GM19328 (cell line): ENCODE measurements around the gene ADGRB3.
"Not testable (repeated sequence)": the region's sequence is repeated elsewhere in the genome, so short reads cannot be mapped to it uniquely, and the experiment has no call there.

Source experiments
- ATAC-seq: cut with Tn5 transposase; IDR thresholded peaks from one replicate; pipeline ENCODE4 v1.9.1; 2021; ENCODE audit warnings: mild to moderate bottlenecking, moderate library complexity; ENCODE audit not compliant: unreplicated experiment

Gene ADGRB3

DNA sequence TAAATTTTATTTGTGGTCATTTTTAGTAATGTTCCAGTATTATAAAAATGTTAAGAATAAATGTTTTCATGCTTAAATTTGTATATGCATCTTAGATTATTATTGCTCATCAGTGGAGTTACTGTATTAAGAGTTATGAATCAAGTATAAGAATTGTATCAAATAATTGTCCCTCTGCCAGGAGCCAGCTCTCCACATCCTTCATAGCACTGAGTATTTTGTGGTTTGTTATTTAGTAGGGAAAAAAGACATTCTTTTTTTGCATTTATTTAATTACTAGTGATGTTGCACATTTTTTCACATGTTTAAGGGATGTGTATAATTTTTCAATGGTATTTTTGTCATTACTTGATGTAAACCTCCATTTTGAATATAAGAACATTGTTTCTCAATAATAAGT is 102.0 kb downstream of the ADGRB3 start:
- ATAC-seq: no peak

DNA sequence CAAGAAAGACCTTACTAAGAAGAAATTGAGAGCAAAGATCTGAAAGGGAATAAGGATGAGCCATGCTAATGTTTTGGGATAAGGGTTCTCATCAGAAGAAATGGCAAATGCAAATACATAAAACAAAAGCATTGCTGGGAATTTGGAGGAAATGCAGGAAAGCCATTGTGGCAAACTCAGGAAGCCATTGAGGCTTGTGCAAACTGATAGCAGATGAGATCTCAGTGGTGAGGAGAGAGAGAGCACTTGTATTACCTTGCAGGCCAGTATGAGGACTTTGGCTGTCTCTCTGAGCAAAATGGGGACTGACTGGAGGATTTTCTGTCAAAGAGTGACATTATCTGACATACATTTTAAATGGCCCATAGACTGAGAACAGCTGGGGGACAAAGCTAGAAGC is 103.0 kb downstream of the ADGRB3 start:
- no peak for ATAC-seq

DNA sequence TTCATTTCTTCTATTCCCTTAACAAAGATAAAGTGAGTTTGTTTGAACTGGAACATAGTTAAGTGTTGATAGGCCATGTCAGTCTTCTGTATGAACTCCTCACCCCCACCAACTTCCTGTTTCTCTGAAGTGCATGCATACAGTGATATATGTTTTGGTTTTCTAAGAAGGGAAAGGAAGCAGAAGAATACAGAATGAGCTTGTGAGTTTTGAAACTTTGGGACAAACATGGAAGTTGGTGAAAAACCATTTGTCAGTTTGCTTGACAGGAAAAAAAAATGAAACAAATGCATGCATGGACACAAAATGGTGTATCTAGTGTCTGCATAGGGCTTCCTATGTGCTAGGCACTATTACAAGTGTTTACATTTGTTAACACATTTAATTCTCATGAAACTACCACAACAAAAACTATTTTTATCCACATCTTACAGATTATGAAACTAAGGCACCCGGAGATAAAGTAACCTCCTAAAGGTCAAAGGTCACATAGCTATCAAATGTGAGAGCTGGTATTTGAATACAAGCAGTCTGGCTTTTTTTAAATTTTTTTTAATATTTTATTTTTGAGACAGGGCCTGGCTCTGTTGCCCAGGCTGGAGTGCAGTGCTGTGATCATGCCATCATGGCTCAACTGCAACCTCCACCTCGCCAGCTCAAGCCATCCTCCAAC is 105.9 kb downstream of the ADGRB3 start:
- no peak for ATAC-seq

DNA sequence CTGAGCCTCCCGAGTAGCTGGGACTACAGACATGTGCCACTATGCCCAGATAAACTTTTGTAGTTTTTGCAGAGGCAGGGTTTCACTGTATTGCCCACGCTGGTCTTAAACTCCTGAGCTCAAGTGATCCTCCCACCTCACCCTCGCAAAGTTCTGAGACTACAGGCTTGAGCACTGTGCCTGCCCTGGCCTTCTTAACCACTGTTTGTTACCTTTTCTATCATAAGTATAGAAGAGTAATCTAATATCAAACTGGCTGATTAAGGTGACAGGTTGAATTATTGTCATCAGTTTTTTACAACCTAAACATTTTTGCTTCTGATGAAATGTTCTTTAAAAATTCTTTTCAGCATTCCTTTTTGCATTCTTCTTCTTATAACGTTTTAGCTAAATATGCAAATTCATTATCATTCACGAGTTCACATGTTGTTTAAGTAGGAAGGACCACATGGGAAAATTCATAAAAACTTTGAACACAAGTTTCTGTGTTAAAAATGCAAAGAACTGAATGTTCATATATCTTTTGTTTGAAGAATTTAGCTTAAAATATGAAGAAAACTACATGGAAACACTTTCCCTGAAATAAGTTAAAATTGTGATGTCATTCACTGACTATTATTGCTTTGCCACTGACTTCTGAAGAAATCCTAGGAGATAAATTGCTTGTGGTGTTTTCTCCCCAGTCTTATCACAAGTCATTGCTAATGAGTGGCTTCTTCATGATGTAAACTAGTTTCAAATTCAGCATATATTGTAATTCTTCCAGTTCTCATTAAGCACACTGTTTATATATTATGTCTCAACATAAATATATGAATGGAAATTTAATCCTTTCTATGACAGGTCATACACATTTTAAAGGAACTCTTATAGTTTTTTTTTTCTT is 106.7 kb downstream of the ADGRB3 start:
- ATAC-seq: no peak

DNA sequence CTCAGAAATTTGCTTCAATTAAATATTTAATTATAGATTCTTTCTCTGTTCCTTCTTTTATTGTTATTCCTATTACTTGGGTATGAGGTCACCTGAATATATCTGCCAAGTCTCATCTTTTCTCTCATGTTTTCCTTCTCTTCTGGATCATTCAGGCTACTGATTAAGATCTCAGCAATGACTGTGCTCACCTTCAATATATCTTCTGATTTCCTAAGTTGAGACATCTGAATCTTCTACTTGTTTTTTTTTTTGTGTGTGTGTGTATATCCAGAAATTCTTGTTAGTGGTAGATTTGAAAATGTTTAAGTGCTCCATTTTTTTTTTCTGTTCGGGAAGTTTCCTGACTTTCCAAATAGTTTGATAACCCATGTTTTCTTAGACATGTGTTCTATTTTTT is 108.0 kb downstream of the ADGRB3 start:
- no peak for ATAC-seq

DNA sequence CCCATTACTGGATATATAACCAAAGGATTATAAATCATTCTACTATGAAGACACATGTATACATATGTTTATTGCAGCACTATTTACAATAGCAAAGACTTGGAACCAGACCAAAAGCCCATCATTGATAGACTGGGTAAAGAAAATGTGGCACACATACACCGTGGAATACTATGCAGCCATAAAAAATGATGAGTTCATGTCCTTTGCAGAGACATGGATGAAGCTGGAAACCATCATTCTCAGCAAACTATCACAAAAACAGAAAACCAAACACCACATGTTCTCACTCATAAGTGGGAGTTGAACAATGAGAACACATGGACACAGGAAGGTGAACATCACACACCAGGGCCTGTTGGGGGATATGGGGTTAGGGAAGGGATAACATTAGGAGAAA is 109.3 kb downstream of the ADGRB3 start:
- ATAC-seq: not testable (repeated sequence)

DNA sequence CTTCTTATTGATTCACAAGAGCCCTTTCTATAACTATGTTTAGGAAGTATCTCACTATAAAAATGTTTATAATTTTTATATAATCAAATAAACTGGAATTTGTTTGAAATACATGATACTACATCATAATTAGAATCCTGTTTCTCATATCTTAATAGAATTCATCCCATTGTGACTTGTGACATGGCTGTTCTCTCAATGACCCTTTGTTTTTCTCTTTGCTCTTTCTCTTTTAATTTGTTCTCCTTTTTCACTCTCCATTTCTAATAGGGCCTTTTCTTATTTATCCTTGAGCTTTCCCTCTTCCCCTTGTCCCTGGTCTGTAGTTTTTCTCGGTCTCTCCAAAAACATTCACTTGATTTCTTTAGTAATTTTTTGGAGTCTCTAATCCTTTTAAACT is 111.3 kb downstream of the ADGRB3 start:
- ATAC-seq: no peak

DNA sequence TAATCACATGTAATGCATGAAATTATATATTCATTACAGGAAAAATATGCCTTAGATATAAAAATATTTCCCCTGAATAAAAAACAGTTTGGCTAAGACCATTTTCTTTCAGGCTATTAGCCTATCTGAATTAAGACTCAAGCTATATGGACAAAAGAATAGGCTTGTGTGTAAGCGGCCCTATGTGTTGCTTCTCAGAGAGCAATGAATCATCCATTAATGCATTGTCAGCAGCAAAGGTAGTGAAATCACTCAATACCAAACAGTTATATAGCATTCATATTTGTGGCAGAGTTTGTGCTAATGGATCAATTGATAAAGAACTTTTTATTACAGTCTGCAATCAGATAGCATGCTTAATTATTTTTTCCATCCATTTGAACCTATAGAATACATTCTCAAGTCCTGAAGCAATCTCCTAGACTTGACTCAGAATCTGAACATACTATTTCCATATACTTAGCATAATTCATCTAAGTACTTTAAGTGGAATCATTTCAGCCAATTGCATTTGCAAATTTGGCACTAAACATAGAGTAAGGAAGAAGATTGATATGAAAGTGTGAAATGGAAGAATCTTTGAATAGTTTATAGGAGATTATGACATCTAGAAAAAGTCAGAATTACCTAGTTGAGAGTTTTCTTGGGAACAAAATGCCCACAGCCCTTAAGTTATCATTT is 112.2 kb downstream of the ADGRB3 start:
- ATAC-seq: no peak

DNA sequence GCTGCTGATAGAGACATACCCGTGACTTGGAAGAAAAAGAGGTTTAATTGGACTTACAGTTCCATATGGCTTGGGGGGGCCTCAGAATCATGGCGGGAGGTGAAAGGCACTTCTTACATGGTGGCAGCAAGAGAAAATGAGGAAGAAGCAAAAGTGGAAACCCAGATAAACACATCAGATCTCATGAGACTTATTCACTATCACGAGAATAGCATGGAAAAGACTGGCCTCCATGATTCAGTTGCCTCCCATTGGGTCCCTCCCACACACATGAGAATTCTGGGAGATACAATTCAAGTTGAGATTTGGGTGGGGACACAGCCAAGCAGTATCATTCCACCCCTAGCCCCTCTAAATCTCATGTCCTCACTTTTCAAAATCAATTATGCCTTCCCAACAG is 112.8 kb downstream of the ADGRB3 start:
- ATAC-seq: not testable (repeated sequence)

DNA sequence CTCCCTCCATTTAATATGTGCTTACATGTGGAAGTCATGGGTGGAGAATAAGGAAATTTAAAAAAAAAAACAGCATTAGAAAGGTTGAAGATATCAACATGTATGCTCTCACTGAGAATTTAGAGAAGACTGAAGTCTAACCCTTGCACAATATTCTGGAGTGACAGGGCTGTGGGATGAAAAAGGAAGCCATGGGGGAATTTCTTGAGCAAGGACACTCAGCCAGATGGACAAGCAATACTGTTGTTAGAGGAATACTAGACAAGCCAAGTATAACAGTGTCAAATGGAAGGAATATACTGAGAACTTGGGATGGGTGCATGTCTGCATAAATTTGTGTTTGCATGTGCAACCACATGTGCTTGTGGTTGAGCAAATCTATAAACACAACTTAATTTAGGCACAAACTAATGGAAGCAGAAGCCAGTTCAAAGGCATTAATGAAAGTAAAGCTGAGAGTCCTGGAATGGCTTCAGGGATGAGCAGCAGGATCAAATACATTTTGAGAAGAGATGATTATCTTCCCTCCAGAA is 119.7 kb downstream of the ADGRB3 start:
- ATAC-seq: no peak

DNA sequence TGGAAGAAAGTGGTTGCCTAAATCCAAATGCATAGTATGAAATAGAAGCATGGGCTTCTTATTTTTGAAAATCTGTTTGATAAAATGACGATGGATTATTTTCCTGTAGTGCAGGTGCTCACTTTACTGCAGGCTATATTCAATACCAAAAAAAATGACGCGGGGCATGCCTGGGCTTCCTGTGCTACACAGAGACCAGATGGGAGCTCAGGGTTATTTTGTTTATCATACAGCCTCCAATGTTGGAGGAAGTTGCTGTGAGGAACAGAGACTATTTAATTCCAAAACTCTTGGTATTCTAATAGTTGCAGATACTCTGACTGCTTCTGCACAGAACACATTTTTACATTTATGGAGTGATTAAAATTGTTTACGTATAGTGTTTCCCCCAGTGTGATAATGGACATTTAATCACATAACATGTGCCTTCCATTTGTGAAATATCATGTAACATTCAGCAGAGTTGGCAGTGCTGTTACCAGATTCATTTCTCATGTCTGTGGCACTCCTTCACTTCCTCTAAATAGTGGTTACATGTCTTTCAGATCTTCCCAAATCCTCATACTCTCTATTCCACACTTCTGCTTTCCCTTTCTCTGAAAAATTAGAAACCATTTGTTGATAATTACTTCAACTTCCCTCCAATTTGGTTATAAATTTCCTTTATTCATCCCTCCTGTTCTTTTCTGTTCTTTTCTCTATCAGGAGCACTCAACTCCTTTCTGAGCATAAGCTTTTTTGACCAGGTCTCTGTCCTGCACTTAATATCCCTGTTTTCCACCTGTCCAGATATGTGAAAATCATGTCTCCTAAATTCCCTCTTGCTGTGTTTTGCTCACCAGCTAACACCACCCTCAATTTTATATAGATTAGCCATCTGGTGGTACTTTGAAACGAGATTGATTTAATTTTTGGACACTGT is 121.6 kb downstream of the ADGRB3 start:
- no peak for ATAC-seq

DNA sequence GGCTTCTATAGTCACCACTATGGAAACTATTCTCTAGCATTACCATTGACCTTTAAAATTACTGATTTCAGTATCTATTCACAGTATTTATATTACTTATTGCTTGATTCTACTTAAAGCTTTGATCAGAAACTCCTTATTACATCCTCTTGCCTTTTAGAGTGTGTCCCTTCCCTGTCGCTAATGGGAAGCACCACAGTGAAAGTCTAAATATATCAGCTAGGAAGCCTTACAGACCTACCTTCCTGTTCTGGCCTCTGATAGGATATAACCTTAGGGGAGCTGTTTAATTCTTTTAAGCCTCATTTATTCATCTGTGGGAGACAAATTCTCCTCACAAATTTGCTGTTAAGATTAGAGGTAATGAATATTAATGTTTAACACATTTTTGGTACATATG is 122.7 kb downstream of the ADGRB3 start:
- ATAC-seq: no peak

DNA sequence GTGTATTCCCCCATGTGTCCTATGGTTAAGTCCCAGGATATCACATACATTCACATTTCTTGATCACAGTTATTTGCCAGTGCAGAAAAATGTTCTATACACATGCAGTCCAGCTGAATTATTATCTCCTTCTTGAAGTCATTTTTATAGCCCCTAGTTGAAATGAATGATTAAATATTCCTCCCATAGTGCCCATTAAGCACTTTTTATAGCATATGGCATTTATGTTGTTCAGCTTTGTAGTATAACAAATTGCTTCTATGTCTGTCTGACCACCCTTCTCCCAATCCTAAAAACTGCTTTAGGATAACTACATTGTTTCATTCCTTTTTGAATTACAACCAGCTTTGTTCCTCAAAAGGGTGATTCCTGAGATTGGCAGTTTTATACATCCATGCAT is 123.5 kb downstream of the ADGRB3 start:
- ATAC-seq: no peak

DNA sequence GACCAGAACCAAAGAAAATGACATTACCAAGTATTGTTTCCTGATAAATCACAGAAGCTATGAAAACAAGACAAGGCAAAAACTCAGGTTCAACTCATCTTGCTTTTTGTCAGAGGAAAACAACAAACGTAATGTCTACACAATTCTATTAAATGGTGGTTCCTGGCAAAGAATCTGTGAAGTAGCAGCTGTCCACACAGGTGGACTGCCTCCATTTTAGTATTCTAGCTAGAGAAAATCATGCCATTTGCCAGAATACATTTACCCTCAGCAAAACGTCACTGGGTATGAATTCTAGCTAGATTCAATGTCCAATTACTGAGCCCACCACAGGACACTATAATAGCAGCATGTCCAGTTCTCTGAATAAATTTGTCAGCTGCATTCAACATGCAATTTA is 125.4 kb downstream of the ADGRB3 start:
- ATAC-seq: no peak

DNA sequence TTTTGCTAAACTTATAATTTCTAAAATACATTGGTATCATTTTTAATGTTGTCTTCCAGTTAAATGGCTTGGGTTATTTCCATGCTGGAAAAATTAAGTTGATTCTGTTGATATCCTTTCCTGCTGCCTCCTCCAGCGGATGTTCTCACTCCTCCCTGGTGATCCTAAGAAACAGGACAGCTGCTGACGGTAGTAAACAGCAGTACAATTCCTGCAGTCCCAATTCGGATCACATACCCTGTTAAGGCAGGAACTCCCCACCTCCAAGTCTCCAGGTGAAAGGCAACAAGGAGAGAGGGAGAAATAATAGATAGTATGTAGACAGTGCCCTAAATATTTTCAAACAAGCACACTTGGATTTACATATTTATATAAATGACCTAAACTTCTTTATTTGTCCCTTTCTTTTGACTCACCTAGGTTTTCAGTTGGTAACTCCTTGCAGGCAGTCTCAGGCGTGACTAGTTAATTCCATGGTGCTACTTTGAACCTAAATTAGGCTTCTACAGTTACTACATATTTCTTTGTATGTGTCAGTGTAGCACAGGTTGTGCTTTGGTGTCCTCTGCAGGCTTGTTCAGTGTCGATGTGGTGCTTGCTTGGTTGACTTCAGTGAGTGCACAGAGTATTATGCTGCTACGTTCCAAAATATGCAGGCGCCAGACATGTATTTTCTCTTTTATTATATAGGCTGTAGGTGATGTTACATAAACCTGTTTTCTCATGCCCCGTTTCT is 126.0 kb downstream of the ADGRB3 start:
- no peak for ATAC-seq

DNA sequence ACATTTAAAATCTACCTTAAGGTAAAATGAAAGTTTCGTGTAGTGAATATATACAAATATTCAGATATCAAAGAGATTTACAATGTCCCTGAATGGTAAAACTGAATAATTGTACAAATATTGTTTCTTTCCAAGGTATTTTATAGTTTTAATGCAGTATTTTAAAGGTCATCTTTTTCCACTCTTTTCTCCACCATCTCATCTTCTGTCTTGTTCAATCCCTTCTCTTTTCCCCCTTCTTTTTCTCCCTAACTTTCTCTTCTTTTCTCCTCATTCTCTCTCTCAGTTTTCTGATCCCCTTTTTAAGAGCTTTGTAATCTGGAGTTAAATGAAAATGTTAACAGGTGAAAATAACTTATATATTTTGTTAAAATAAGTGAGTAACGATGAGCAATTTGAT is 126.9 kb downstream of the ADGRB3 start:
- no peak for ATAC-seq

DNA sequence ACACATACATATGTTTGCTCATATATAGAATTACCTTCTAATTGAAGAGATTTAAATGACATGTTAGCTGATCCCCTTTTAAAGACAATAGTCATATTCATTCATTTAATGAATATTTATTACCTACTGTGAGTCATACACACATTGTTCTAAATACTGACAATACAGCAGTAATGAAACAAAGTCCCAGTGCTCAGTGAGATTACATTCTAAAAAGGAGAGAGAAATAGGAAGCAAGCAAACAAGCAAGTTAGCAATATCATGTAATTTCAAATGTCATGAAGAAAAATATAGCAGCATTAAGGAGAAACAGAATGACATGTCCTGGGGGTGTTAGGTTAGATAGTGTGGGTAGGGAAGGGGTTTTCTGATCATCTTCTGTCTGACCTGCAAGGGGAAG is 136.3 kb downstream of the ADGRB3 start:
- ATAC-seq: no peak

DNA sequence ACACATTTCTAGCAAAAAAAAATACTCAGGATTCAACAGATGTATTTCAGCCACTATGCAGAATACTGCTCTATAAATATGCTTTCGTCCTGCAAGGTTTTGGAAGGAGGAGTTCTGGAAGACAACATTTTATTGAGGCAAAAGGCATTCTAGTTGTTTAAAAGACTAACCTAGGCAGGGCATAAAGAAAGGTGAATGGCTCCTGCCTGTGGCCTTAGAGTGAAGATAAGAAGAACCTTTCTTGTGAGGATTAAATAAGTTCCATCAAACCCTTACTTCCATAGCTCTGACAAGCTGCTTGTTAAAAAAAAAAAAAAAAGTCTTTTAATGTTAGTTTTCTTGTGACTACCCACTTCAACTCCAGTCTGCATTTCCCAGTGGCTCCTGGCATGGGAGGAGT is 139.8 kb downstream of the ADGRB3 start:
- no peak for ATAC-seq

DNA sequence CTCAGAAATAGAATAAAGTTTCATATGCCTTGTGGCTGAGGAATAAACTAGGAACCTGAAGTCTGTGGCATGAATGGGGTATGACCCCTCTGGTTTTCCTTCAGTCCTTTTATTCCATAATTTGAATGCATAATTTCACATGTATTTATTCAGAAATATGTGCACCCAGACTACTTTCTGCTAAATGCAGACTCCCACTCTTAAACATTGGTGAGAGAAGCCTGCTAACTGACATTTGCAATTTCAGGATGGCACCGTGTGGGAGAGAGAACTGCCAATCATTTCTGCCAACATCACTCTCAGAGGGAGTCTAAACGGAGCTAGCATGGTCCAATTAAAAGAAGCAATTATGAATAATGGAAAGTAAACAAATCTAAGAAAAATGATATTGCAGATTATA is 141.3 kb downstream of the ADGRB3 start:
- no peak for ATAC-seq

DNA sequence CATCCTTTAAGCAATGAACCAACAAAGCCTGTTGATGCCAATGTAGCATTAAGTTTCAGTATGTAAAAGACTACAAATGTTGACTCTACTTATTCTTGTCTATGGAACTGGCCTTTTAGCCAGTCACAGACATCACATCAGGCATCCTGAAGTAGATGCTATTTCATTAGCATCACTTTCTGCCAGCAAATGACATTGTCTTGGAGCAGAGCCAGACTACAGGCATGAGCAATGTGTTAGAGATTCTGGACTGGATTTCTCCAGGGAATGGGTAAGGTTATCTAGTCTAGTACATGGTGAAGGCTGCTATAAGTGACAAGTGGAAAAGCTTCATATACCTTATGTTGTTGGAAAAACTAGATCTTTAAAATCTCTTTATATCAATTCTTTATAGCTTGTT is 142.9 kb downstream of the ADGRB3 start:
- ATAC-seq: no peak
